DMS79 treated with DMSO at 0.1 percent for 48 hours (cell line): Measurements from ENCODE around the gene SNX15.
"Not testable (repeated sequence)": the region's sequence is repeated elsewhere in the genome, so short reads cannot be mapped to it uniquely, and the experiment has no call there.

Source experiments
- DNase-seq: peaks from one replicate; lab custom pipeline; 2025; lab: John Stamatoyannopoulos, UW

The SNX15 gene

GRCh38 chr11:65027213-65028067 lies at the start of gene SNX15:
Gene SNX15 (plus strand): TSS chr11:65027439. CDS start chr11:65027538, 99 bp downstream.
- DNase-seq, result peak; percentile 94

GRCh38 chr11:64983339-64983738 lies 43.9 kb upstream of the SNX15 start:
- not testable (repeated sequence) for DNase-seq

GRCh38 chr11:64987998-64988854 lies 39.0 kb upstream of the SNX15 start:
- DNase-seq, result no peak

- DNase-seq, result no peak
These were observed 37.8 kb upstream of the SNX15 start for GRCh38 chr11:64989416-64989815.

- no peak for DNase-seq
These were observed 36.9 kb upstream of the SNX15 start for GRCh38 chr11:64990222-64990923.

GRCh38 chr11:64994318-64994717 lies 32.9 kb upstream of the SNX15 start:
- no peak for DNase-seq

- DNase-seq, result no peak
These were observed 30.9 kb upstream of the SNX15 start for GRCh38 chr11:64996327-64996709.

- DNase-seq, result peak; percentile 43
These were observed 30.4 kb upstream of the SNX15 start, which contains the start of gene BATF2 for GRCh38 chr11:64996710-64997380. Gene BATF2 (minus strand): TSS chr11:64996971. CDS start chr11:64996914, 57 bp downstream.

- DNase-seq, result no peak
These were observed 29.1 kb upstream of the SNX15 start for GRCh38 chr11:64998141-64998540.

GRCh38 chr11:64998690-64999431 lies 28.4 kb upstream of the SNX15 start:
- DNase-seq, result peak; percentile 24

- no peak for DNase-seq
These were observed 27.8 kb upstream of the SNX15 start for GRCh38 chr11:64999478-64999877.

GRCh38 chr11:65002706-65003105 lies 24.5 kb upstream of the SNX15 start:
- no peak for DNase-seq

GRCh38 chr11:65003282-65003681 lies 24.0 kb upstream of the SNX15 start:
- no peak for DNase-seq

- not testable (repeated sequence) for DNase-seq
These were observed 23.3 kb upstream of the SNX15 start for GRCh38 chr11:65003968-65004367.

- DNase-seq, result no peak
These were observed 19.2 kb upstream of the SNX15 start for GRCh38 chr11:65008016-65008415.

GRCh38 chr11:65008873-65009272 lies 18.4 kb upstream of the SNX15 start:
- DNase-seq, result no peak

- peak; percentile 82 for DNase-seq
These were observed 13.9 kb upstream of the SNX15 start for GRCh38 chr11:65013130-65013887.

GRCh38 chr11:65013888-65014725 lies 13.1 kb upstream of the SNX15 start, which contains the start of gene ARL2:
Gene ARL2 (plus strand): TSS chr11:65014160. CDS start chr11:65014208, 48 bp downstream.
- DNase-seq, result peak; percentile 73

GRCh38 chr11:65014726-65015227 lies 12.5 kb upstream of the SNX15 start:
- no peak for DNase-seq
